HG02870 (cell line): ENCODE results near the gene SPTLC2.
"Not testable (repeated sequence)": the region's sequence is repeated elsewhere in the genome, so short reads cannot be mapped to it uniquely, and the experiment has no call there.

Experiments used
- ATAC-seq: cut with Tn5 transposase; IDR thresholded peaks from one replicate; pipeline ENCODE4 v1.9.1; 2021; ENCODE audit warnings: mild to moderate bottlenecking, moderate library complexity; ENCODE audit not compliant: unreplicated experiment

The SPTLC2 gene, protein sequence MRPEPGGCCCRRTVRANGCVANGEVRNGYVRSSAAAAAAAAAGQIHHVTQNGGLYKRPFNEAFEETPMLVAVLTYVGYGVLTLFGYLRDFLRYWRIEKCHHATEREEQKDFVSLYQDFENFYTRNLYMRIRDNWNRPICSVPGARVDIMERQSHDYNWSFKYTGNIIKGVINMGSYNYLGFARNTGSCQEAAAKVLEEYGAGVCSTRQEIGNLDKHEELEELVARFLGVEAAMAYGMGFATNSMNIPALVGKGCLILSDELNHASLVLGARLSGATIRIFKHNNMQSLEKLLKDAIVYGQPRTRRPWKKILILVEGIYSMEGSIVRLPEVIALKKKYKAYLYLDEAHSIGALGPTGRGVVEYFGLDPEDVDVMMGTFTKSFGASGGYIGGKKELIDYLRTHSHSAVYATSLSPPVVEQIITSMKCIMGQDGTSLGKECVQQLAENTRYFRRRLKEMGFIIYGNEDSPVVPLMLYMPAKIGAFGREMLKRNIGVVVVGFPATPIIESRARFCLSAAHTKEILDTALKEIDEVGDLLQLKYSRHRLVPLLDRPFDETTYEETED

DNA sequence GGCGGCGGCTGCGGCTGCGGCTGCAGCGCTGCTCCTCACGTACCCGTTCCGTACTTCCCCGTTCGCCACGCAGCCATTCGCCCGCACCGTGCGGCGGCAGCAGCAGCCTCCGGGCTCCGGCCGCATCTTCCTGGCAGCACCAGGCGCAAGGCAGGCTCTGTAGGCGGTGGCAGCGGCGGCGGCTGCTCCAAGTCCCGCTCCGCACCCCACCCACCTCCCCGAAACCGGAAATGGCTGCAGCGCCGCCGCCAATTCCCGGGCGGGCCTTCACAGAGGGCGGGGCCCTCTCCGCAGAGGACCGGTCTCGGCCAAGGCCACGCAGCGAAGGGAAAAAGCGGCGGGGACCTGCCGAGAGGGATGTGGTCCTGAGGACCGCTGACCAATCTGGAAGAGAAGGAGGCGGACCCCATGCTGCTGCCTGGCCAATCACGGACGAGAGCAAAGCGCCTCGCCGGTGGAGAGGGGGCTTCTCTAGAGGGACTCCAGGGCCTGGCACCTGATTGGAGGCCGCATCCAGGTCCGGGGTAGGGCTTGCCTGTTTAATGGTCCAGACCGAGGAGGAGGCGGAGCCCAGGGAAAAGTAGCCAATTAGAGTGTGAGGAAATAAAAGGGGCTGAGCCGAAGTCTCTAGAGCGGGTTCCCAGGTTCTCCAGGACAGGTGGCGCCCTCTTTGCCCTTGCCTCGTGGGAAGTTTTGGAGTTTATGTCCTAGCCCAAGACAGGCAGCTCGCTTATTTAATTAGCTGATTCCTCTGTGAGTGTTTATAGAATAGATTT, at the start of gene SPTLC2:
Gene SPTLC2 (minus strand): TSS at position 184 of the 776 bp plus-strand sequence. CDS start 58 bp downstream, at position 126.
- peak; percentile 95 for ATAC-seq

GRCh38 chr14:77663293-77663692, 46.9 kb upstream of the SPTLC2 start:
- ATAC-seq: no peak

DNA sequence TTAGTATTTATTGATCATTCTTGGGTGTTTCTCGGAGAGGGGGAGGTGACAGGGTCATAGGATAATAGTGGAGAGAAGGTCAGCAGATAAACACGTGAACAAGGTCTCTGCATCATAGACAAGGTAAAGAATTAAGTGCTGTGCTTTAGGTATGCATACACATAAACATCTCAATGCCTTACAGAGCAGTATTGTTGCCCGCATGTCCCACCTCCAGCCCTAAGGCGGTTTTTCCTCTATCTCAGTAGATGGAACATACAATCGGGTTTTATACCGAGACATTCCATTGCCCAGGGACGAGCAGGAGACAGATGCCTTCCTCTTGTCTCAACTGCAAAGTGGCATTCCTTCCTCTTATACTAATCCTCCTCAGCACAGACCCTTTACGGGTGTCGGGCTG, 45.1 kb upstream of the SPTLC2 start:
- not testable (repeated sequence) for ATAC-seq

GRCh38 chr14:77660754-77661153, 44.3 kb upstream of the SPTLC2 start:
- no peak for ATAC-seq

GRCh38 chr14:77659831-77660230, 43.4 kb upstream of the SPTLC2 start:
- no peak for ATAC-seq

DNA sequence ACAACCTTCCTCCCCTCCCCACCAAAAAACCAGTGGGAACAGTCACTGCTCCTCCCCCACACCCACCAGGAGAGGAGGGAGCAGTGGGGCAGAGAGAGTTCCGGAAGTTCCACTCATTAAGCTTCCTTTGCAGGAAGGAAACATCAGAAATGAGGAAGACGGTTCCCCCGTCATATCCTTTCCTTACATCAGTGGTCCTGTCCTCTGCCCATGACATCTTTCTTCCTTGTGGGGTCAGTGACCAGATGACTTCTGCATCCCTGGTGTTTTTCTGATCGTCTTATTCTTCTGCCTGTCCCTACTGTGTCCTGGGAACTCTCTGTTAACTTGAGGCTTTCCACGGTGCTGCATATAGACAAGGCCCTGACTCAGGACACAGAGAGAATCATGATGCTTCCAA, 40.8 kb upstream of the SPTLC2 start:
- ATAC-seq: no peak

DNA sequence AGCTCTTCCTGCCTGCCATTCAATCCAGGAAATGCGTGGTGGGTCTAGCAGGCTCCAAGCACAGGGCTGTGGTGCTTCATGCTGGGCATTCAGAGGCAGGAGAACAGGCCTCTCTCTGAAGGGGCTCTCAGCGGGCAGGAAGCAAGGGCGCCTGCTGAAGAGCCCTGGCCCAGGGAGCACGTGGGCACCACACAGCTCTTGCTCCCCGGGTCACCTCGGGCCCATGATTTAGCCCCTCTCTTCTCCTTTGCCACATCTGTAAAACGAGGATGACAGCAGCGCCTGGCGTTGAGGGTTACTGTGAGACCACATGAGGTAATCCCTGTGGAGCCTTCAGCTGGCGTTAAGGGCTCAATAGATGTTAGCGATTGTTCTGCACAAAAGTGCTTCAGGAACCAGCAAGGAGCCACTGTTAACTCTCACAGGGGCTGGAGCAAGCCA, 37.6 kb upstream of the SPTLC2 start:
- ATAC-seq: no peak

DNA sequence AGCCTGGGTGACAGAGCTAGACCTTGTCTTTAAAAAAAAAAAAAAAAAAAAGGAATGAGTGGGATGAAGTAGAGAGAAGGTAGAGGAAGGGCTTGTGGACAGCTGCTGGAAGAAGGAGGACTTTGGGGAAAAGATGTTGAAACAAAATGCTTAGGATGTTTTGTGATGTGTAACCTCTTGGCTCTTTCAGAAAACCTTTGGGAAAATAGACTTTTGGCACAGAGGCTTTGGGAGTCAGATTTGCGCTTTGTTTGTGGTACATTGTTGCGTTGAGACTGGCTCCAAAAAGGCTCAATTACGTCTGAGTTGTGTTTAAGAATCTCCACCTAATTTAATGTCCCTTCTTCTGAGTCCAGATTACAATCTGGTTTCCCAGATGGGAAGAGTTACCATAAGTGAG, 32.9 kb upstream of the SPTLC2 start:
- ATAC-seq: no peak

GRCh38 chr14:77648520-77649200, 32.2 kb upstream of the SPTLC2 start:
- no peak for ATAC-seq

DNA sequence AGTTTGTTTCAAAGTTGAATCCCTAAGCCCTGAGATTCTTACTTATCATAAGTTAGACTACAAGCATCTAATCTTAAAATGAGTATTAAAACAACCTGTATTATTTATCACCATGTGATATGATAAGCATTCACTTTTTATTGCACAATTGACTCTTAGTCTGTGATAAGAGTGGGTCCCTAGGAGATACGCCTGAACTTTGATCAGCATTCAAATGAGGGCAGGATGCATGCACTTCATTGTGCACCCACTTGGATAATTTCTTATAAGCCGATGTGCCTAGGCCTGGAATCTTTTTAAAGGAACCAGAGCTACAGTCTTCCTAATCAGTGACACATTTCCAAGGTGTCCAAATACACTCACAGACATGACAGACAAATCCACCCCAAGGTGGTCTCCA, 31.4 kb upstream of the SPTLC2 start:
- ATAC-seq: no peak

- ATAC-seq: no peak
These were observed 30.5 kb upstream of the SPTLC2 start for GRCh38 chr14:77646907-77647306.

- no peak for ATAC-seq
These were observed 29.2 kb upstream of the SPTLC2 start for GRCh38 chr14:77645520-77646230.

DNA sequence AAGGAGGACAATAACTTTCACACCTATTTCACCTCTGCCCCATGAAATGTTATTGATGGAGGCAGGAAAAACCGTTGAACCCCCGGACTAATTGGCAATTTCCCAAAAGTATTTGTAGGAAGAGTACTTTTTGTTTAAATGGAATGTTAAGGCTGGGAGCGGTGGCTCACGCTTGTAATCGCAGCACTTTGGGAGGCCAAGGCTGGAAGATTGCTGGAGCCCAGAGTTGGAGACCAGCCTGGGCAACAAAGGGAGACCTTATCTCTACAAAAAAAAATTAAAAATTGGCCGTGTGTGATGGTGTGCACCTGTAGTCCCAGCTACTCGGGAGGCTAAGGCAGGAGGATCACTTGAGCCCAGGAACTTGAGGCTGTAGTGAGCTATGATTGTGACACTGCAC, 26.0 kb upstream of the SPTLC2 start:
- no peak for ATAC-seq

- peak; percentile 67 for ATAC-seq
These were observed 25.3 kb upstream of the SPTLC2 start for GRCh38 chr14:77641534-77642341.

- peak; percentile 44 for ATAC-seq
These were observed 24.5 kb upstream of the SPTLC2 start for GRCh38 chr14:77640756-77641533.

DNA sequence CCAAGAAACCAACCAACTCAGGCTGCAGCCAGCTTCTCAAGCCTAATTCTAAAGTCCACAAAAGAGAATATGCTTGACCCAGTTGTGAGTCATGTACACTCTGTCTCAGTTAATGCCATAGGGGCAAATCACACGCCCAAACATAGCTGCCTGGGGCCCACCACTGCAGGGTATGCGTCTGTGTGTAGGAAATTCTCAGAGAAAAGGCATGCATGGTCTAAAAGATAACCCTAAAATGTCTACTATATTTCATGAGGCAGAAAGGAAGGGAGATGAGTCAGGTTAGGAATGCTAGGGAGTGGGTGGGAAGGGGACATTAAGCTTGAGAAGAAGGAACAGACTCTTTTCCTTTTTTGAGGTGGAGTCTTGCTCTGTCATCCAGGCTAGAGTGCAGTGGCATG, 22.3 kb upstream of the SPTLC2 start:
- ATAC-seq: no peak

- ATAC-seq: not testable (repeated sequence)
These were observed 19.4 kb upstream of the SPTLC2 start for GRCh38 chr14:77635869-77636268.

- not testable (repeated sequence) for ATAC-seq
These were observed 19.0 kb upstream of the SPTLC2 start for GRCh38 chr14:77635466-77635865.

- ATAC-seq: no peak
These were observed 13.7 kb upstream of the SPTLC2 start for GRCh38 chr14:77630111-77630510.
